ENCODE data around the gene ZSCAN31. TPM values are rescaled to one million over a fixed set of nuclear protein-coding genes. Genes with fewer than 3 reads are reported as not detected.
"Not testable (repeated sequence)": the region's sequence is repeated elsewhere in the genome, so short reads cannot be mapped to it uniquely, and the experiment has no call there.

Gene ZSCAN31
- total and polyA plus RNA-seq, 9 donors = 12.1 to 40.1 (median 21.4) TPM

- Histone ChIP-seq H3K36me3 (no peaks in the 10 kb centered on the region), H3K4me3 (no peak overlapping the region), H3K4me1 (ENCODE audit: insufficient read depth) (no peaks in the 10 kb centered on the region), H3K9me3 (no peaks in the 10 kb centered on the region), H3K27ac (no peak overlapping the region), H3K27me3 (no peaks in the 10 kb centered on the region)
- intact Hi-C loops (cut with DNase I) = no loop called here
- WGBS, 3 donors = 89 to 92% (median 91%) methylated on average over 2 of the region's 2 CpGs
- TF ChIP-seq POLR2A (IDR thresholded peaks at IDR 0.05) = no peak
- no peak for TF ChIP-seq EP300 (IDR thresholded peaks at IDR 0.05)
- no peak for TF ChIP-seq CTCF (IDR thresholded peaks at IDR 0.05)
- DNase-seq = no peak
Observed at GRCh38 chr6:28360961-28361360, 25.0 kb upstream of the ZSCAN31 start.

GRCh38 chr6:28359562-28359961 is 23.6 kb upstream of the ZSCAN31 start:
- WGBS, 3 donors = 94 to 96% (median 95%) methylated on average over 14 to 16 of the region's 16 CpGs
- not testable (repeated sequence) for H3K4me1 ChIP-seq (ENCODE audit: insufficient read depth); H3K27me3 ChIP-seq; H3K4me3 ChIP-seq; H3K27ac ChIP-seq; H3K9me3 ChIP-seq; DNase-seq; H3K36me3 ChIP-seq
- intact Hi-C loops (cut with DNase I) = loop anchor here (5.0 to 10.0 kb wide), 5 partner anchors 95 to 465 kb away; partner anchors contain the start of genes NKAPL (in 2 of the 4), ZKSCAN4 (in 2 of the 4), ZSCAN26 (in 1 of the 4) and ZSCAN9 (in 1 of the 4)

GRCh38 chr6:28357036-28357435 is 21.1 kb upstream of the ZSCAN31 start:
- Histone ChIP-seq H3K36me3 (no peaks in the 10 kb centered on the region), H3K4me3 (no peak overlapping the region), H3K9me3 (no peaks in the 10 kb centered on the region), H3K4me1 (ENCODE audit: insufficient read depth) (peaks cover 4% of the 10 kb centered on the region), H3K27me3 (no peaks in the 10 kb centered on the region), H3K27ac (no peak overlapping the region)
- DNase-seq = no peak
- intact Hi-C loops (cut with DNase I) = loop anchor here (5.0 to 10.0 kb wide), 5 partner anchors 92 to 462 kb away; partner anchors contain the start of genes NKAPL (in 2 of the 4), ZKSCAN4 (in 2 of the 4), ZSCAN26 (in 1 of the 4) and ZSCAN9 (in 1 of the 4)
- TF ChIP-seq CTCF (IDR thresholded peaks at IDR 0.05) (no peak), POLR2A (IDR thresholded peaks at IDR 0.05) (no peak), EP300 (IDR thresholded peaks at IDR 0.05) (no peak)
- 82 to 88% (median 86%) methylated on average over 6 of the region's 6 CpGs for WGBS, 3 donors

GRCh38 chr6:28356666-28357020 is 20.7 kb upstream of the ZSCAN31 start:
- WGBS, 3 donors = 67 to 77% (median 71%) methylated on average over 7 of the region's 7 CpGs
- H3K27me3 ChIP-seq = no peaks in the 10 kb centered on the region
- H3K4me3 ChIP-seq = no peak overlapping the region
- H3K36me3 ChIP-seq = no peaks in the 10 kb centered on the region
- TF ChIP-seq CTCF (IDR thresholded peaks at IDR 0.05) (no peak), EP300 (IDR thresholded peaks at IDR 0.05) (no peak), POLR2A (IDR thresholded peaks at IDR 0.05) (no peak)
- peak overlapping the region in 1 of 2 donors; percentile 75 for H3K27ac ChIP-seq
- no peaks in the 10 kb centered on the region for H3K9me3 ChIP-seq
- DNase-seq = no peak
- H3K4me1 ChIP-seq (ENCODE audit: insufficient read depth) = peaks cover 4% of the 10 kb centered on the region
- intact Hi-C loops (cut with DNase I) = loop anchor here (5.0 to 10.0 kb wide), 5 partner anchors 92 to 462 kb away; partner anchors contain the start of genes NKAPL (in 2 of the 4), ZKSCAN4 (in 2 of the 4), ZSCAN26 (in 1 of the 4) and ZSCAN9 (in 1 of the 4)

Measured in ovary (tissue), 9 donors.